ENCODE results near the gene POMT2.

The POMT2 gene

GRCh38 chr14:77279719-77280118 is 41.0 kb downstream of the POMT2 start:
- TF ChIP-seq CTCF (IDR thresholded peaks at IDR 0.05; ENCODE audit: low read length) (no peak), EZH2 (IDR thresholded peaks at IDR 0.05; ENCODE audit: borderline replicate concordance, low read length) (no peak)
- Histone ChIP-seq H3K27me3 (ENCODE audit: insufficient read depth, low read length) (no peaks in the 10 kb centered on the region), H3K4me2 (ENCODE audit: low read length) (no peak overlapping the region), H3F3A (ENCODE audit: insufficient read depth, low read length) (no peaks in the 10 kb centered on the region), H3K9ac (ENCODE audit: low read length) (no peak overlapping the region), H3K9me2 (ENCODE audit: low read depth, low read length) (no peaks in the 10 kb centered on the region), H3K27ac (ENCODE audit: low read depth, low read length, poor library complexity, severe bottlenecking) (no peak overlapping the region), H3K36me3 (ENCODE audit: insufficient read depth, low read length) (no peaks in the 10 kb centered on the region; the same call in 1 of the 2 replicates), H3K4me3 (ENCODE audit: low read depth, low read length, poor library complexity, severe bottlenecking) (no peak overlapping the region), H3K4me1 (ENCODE audit: insufficient read depth, low read length, severe bottlenecking) (no peaks in the 10 kb centered on the region), H4K20me1 (ENCODE audit: insufficient read depth, low read length) (no peaks in the 10 kb centered on the region), H3K79me2 (ENCODE audit: insufficient read depth, low read length) (no peaks in the 10 kb centered on the region), H3K9me3 (ENCODE audit: low read length) (no peaks in the 10 kb centered on the region), H2AFZ (ENCODE audit: low read length) (no peak overlapping the region)

GRCh38 chr14:77278461-77279230 is 42.0 kb downstream of the POMT2 start:
- Histone ChIP-seq H3F3A (ENCODE audit: insufficient read depth, low read length) (no peaks in the 10 kb centered on the region), H3K79me2 (ENCODE audit: insufficient read depth, low read length) (no peaks in the 10 kb centered on the region), H2AFZ (ENCODE audit: low read length) (no peak overlapping the region), H3K36me3 (ENCODE audit: insufficient read depth, low read length) (no peaks in the 10 kb centered on the region), H3K9me2 (ENCODE audit: low read depth, low read length) (no peaks in the 10 kb centered on the region), H4K20me1 (ENCODE audit: insufficient read depth, low read length) (no peaks in the 10 kb centered on the region), H3K4me2 (ENCODE audit: low read length) (no peak overlapping the region), H3K4me3 (ENCODE audit: low read depth, low read length, poor library complexity, severe bottlenecking) (no peak overlapping the region), H3K4me1 (ENCODE audit: insufficient read depth, low read length, severe bottlenecking) (no peaks in the 10 kb centered on the region), H3K27me3 (ENCODE audit: insufficient read depth, low read length) (no peaks in the 10 kb centered on the region), H3K9me3 (ENCODE audit: low read length) (no peaks in the 10 kb centered on the region), H3K9ac (ENCODE audit: low read length) (no peak overlapping the region), H3K27ac (ENCODE audit: low read depth, low read length, poor library complexity, severe bottlenecking) (no peak overlapping the region)
- TF ChIP-seq CTCF (IDR thresholded peaks at IDR 0.05; ENCODE audit: low read length): no peak
- no peak for TF ChIP-seq EZH2 (IDR thresholded peaks at IDR 0.05; ENCODE audit: borderline replicate concordance, low read length)

- no peaks in the 10 kb centered on the region for H3K36me3 ChIP-seq (ENCODE audit: insufficient read depth, low read length)
- no peak overlapping the region for H3K4me2 ChIP-seq (ENCODE audit: low read length)
- H3K27me3 ChIP-seq (ENCODE audit: insufficient read depth, low read length): peaks cover 4% of the 10 kb centered on the region; the same call in 1 of the 2 replicates
- H3F3A ChIP-seq (ENCODE audit: insufficient read depth, low read length): no peaks in the 10 kb centered on the region
- H3K9ac ChIP-seq (ENCODE audit: low read length): no peak overlapping the region
- no peak for TF ChIP-seq CTCF (IDR thresholded peaks at IDR 0.05; ENCODE audit: low read length)
- no peak for TF ChIP-seq EZH2 (IDR thresholded peaks at IDR 0.05; ENCODE audit: borderline replicate concordance, low read length)
- no peak overlapping the region for H2AFZ ChIP-seq (ENCODE audit: low read length)
- H3K9me2 ChIP-seq (ENCODE audit: low read depth, low read length): no peaks in the 10 kb centered on the region
- H3K9me3 ChIP-seq (ENCODE audit: low read length): no peaks in the 10 kb centered on the region
- no peaks in the 10 kb centered on the region for H4K20me1 ChIP-seq (ENCODE audit: insufficient read depth, low read length)
- no peaks in the 10 kb centered on the region for H3K4me1 ChIP-seq (ENCODE audit: insufficient read depth, low read length, severe bottlenecking)
- H3K79me2 ChIP-seq (ENCODE audit: insufficient read depth, low read length): no peaks in the 10 kb centered on the region
- no peak overlapping the region for H3K4me3 ChIP-seq (ENCODE audit: low read depth, low read length, poor library complexity, severe bottlenecking)
- H3K27ac ChIP-seq (ENCODE audit: low read depth, low read length, poor library complexity, severe bottlenecking): no peak overlapping the region
Observed at GRCh38 chr14:77276959-77277358, 43.7 kb downstream of the POMT2 start.
